Spleen (tissue), 11 donors: ENCODE measurements around the gene ZNF205. TPM values are rescaled to one million over a fixed set of nuclear protein-coding genes. Genes with fewer than 3 reads are reported as not detected.

Experiments
- DNase-seq: peaks from one replicate; pipeline ENCODE4 v3.0.0-alpha.2; 2020
- H3K27ac ChIP-seq, 8 donors: fragments of 200-600 bp; sonication (generic) in 7 of 8; 1 replicate in 4 of 8; 2 replicates in 4 of 8; pipeline versions ENCODE4 v1.5.0 to v1.8.0; 2016 to 2021; ENCODE audit warnings: inconsistent platforms in 4 of 8, mild to moderate bottlenecking in 4 of 8, moderate library complexity in 1 of 8
- H3K27me3 ChIP-seq, 7 donors: fragments of 200-600 bp; sonication (generic) in 6 of 7; replicated peaks in 1 of 7; 1 replicate in 4 of 7; 2 replicates in 3 of 7; pipeline versions ENCODE4 v1.5.0 to v1.8.0; 2016 to 2021; ENCODE audit warnings: inconsistent platforms in 3 of 7, mild to moderate bottlenecking in 1 of 7
- H3K36me3 ChIP-seq, 6 donors: fragments of 200-600 bp; sonication (generic) in 5 of 6; 1 replicate in 4 of 6; 2 replicates in 2 of 6; pipeline versions ENCODE4 v1.5.0 to v1.8.0; 2016 to 2021; ENCODE audit warnings: inconsistent platforms in 2 of 6
- H3K4me1 ChIP-seq, 6 donors: fragments of 200-600 bp; sonication (generic) in 5 of 6; 1 replicate in 3 of 6; 2 replicates in 3 of 6; pipeline versions ENCODE4 v1.5.0 to v1.8.0; 2016 to 2021; ENCODE audit warnings: inconsistent platforms in 3 of 6
- H3K4me3 ChIP-seq, 8 donors: fragments of 200-600 bp; sonication (generic) in 7 of 8; 1 replicate in 4 of 8; 2 replicates in 4 of 8; pipeline versions ENCODE4 v1.5.0 to v1.8.0; 2016 to 2021; ENCODE audit warnings: inconsistent platforms in 4 of 8, mild to moderate bottlenecking in 4 of 8, moderate library complexity in 2 of 8
- H3K9me3 ChIP-seq, 8 donors: fragments of 200-600 bp; sonication (generic) in 7 of 8; 1 replicate in 4 of 8; 2 replicates in 4 of 8; pipeline versions ENCODE4 v1.5.0 to v1.8.0; 2016 to 2021; ENCODE audit warnings: inconsistent platforms in 4 of 8
- CTCF ChIP-seq, 11 experiments: fragments of 200-600 bp in 7 of 11; fragments of 450-650 bp in 4 of 11; sonication (generic) in 4 of 11; IDR thresholded peaks in 8 of 11; conservative IDR thresholded peaks in 3 of 11; 1 replicate in 7 of 11; 2 replicates in 4 of 11; pipeline versions ENCODE4 v1.4.0 to v1.8.0; 2016 to 2021; ENCODE audit warnings: antibody characterized with exemption in 11 of 11, inconsistent platforms in 4 of 11, mild to moderate bottlenecking in 1 of 11
- POLR2A ChIP-seq, 3 donors: fragments of 450-650 bp; IDR thresholded peaks; one replicate each; pipeline ENCODE4 v1.5.1; 2017; ENCODE audit warnings: antibody characterized with exemption in 3 of 3, mild to moderate bottlenecking in 1 of 3
- POLR2AphosphoS5 ChIP-seq, 3 donors: sonication (generic); formaldehyde crosslinking; IDR thresholded peaks; one replicate each; pipeline ENCODE4 v1.5.1; 2017; ENCODE audit warnings: antibody characterized with exemption in 3 of 3
- WGBS, 5 donors: extraction: QIAGEN DNeasy Blood & Tissue Kit in 3 of 5; methylation state at CpG; one replicate each; pipeline versions ENCODE4 v1.1.5 to v1.1.7; 2013 to 2018; 5-methylcytosine and 5-hydroxymethylcytosine counted together
- intact Hi-C: fragments of 100-400 bp; cut with DNase I; formaldehyde crosslinking; loops from one replicate; pipeline ENCODE4 v1.15.0; 2023; ENCODE audit warnings: low total_unique reads
- polyA plus RNA-seq, 3 donors: library from polyadenylated mRNA; stranded (reverse); fragments of 200-250 nt; gene quantifications; one replicate each; pipeline ENCODE4 v1.2.1, GENCODE V29; 2013
- total RNA-seq, 7 donors: library from RNA; depleted of rRNA in 3 of 7; stranded (reverse); fragments of >200 nt in 3 of 7; fragmentation: NEBNext Ultra II Directional in 4 of 7; extraction: Animal tissue kit (Norgen Biotek cat#: 25700) in 4 of 7; gene quantifications; one replicate each; pipeline versions ENCODE4 v1.1.0 to v1.2.1, GENCODE V29; 2016 to 2021
- donor health status: healthy with polysubstance abuse.
- donor health status: DM: no; HTN: no; CAD: no; lungs with moderate emphysema.
- donor health status: DM: no; HTN: no; CAD: no.
- donor health status: Bipolar disorder and iron deficiency.
- donor health status: healthy.
- donor health status: DM: no; HTN: no; CAD: no.
- donor health status: DM: yes; HTN: yes; CAD: no.

ZNF205 gene
- total and polyA plus RNA-seq, 10 donors, result 3.5 to 14.2 (median 6.1) TPM

GRCh38 chr16:3142327-3142726 is 29.9 kb downstream of the ZNF205 start:
- H3K4me3 ChIP-seq, result no peak overlapping the region
- intact Hi-C loops, result no loop called here
- no peak overlapping the region for H3K27ac ChIP-seq
- TF ChIP-seq CTCF (IDR thresholded peaks at IDR 0.05 in 8 of 11, conservative IDR thresholded peaks at IDR 0.05 in 3 of 11) (no peak), POLR2AphosphoS5 (IDR thresholded peaks at IDR 0.05) (peak in 1 of 3 donors; percentile 20)
- 95 to 98% (median 97%) methylated on average over 22 of the region's 22 CpGs for WGBS, 5 donors
- H3K27me3 ChIP-seq, result no peaks in the 10 kb centered on the region
- peaks cover 0 to 30% (median 12%) of the 10 kb centered on the region in 6 donors for H3K4me1 ChIP-seq
- peak; percentile 59 for DNase-seq
- H3K36me3 ChIP-seq, result peaks cover 0 to 59% (median 49%) of the 10 kb centered on the region in 6 donors
- H3K9me3 ChIP-seq, result no peaks in the 10 kb centered on the region

- TF ChIP-seq POLR2AphosphoS5 (IDR thresholded peaks at IDR 0.05) (no peak), CTCF (IDR thresholded peaks at IDR 0.05 in 8 of 11, conservative IDR thresholded peaks at IDR 0.05 in 3 of 11) (no peak), POLR2A (IDR thresholded peaks at IDR 0.05) (no peak)
- no peaks in the 10 kb centered on the region for H3K27me3 ChIP-seq
- peaks cover 0 to 55% (median 49%) of the 10 kb centered on the region in 6 donors for H3K36me3 ChIP-seq
- no peak for DNase-seq
- intact Hi-C loops, result no loop called here
- 90 to 98% (median 93%) methylated on average over 8 to 13 of the region's 13 CpGs for WGBS, 5 donors
- no peaks in the 10 kb centered on the region for H3K9me3 ChIP-seq
- H3K4me3 ChIP-seq, result no peak overlapping the region
- peaks cover 0 to 30% (median 11%) of the 10 kb centered on the region in 6 donors for H3K4me1 ChIP-seq
- no peak overlapping the region for H3K27ac ChIP-seq
These were observed 30.4 kb downstream of the ZNF205 start for GRCh38 chr16:3142770-3143169.

- Histone ChIP-seq H3K4me3 (no peak overlapping the region), H3K27ac (peak overlapping the region in 1 of 8 donors; percentile 79), H3K27me3 (no peaks in the 10 kb centered on the region), H3K36me3 (peaks cover 0 to 51% (median 45%) of the 10 kb centered on the region in 6 donors), H3K4me1 (peaks cover 0 to 30% (median 11%) of the 10 kb centered on the region in 6 donors), H3K9me3 (no peaks in the 10 kb centered on the region)
- no peak for DNase-seq
- TF ChIP-seq CTCF (IDR thresholded peaks at IDR 0.05 in 8 of 11, conservative IDR thresholded peaks at IDR 0.05 in 3 of 11), result no peak
- no peak for TF ChIP-seq POLR2A (IDR thresholded peaks at IDR 0.05)
- no peak for TF ChIP-seq POLR2AphosphoS5 (IDR thresholded peaks at IDR 0.05)
- WGBS, 5 donors, result 88 to 94% (median 93%) methylated on average over 9 to 11 of the region's 11 CpGs
- intact Hi-C loops, result no loop called here
These were observed 30.8 kb downstream of the ZNF205 start for GRCh38 chr16:3143189-3143588.

- intact Hi-C loops, result no loop called here
- peaks cover 0 to 31% (median 12%) of the 10 kb centered on the region in 6 donors for H3K4me1 ChIP-seq
- peak overlapping the region in 1 of 8 donors; percentile 47 for H3K4me3 ChIP-seq
- H3K9me3 ChIP-seq, result no peaks in the 10 kb centered on the region
- peak; percentile 87 for DNase-seq
- 75 to 90% (median 78%) methylated on average over 11 to 23 of the region's 23 CpGs for WGBS, 5 donors
- H3K36me3 ChIP-seq, result peaks cover 0 to 45% (median 40%) of the 10 kb centered on the region in 6 donors
- H3K27me3 ChIP-seq, result no peaks in the 10 kb centered on the region
- TF ChIP-seq POLR2A (IDR thresholded peaks at IDR 0.05), result no peak
- no peak for TF ChIP-seq CTCF (IDR thresholded peaks at IDR 0.05 in 8 of 11, conservative IDR thresholded peaks at IDR 0.05 in 3 of 11)
- TF ChIP-seq POLR2AphosphoS5 (IDR thresholded peaks at IDR 0.05), result peak; percentile 42 to 69 (median 68)
- peak overlapping the region in 7 of 8 donors; percentile 39 to 79 (median 66) for H3K27ac ChIP-seq
These were observed 31.4 kb downstream of the ZNF205 start for GRCh38 chr16:3143598-3144320.
